ENCODE measurements around the gene INTS14. TPM values are rescaled to one million over a fixed set of nuclear protein-coding genes. Genes with fewer than 3 reads are reported as not detected.
"Not testable (repeated sequence)": the region's sequence is repeated elsewhere in the genome, so short reads cannot be mapped to it uniquely, and the experiment has no call there.

INTS14 gene
- total RNA-seq, 6 experiments from 2014 or later: 15.3 to 19.8 (median 17.4) TPM

- WGBS (ENCODE audit: insufficient coverage, low coverage, low lambda C conversion rate, missing lambda C conversion rate): 73% methylated on average over 2 of the region's 2 CpGs
- no peak for ATAC-seq
These were observed 59.7 kb downstream of the INTS14 start for GRCh38 chr15:65551183-65551582.

GRCh38 chr15:65550681-65551098, 60.2 kb downstream of the INTS14 start:
- Histone ChIP-seq H3K36me3 (peaks cover 0 to 2% (median 0%) of the 10 kb centered on the region in 4 donors), H3K27me3 (no peaks in the 10 kb centered on the region), H3K9me3 (no peaks in the 10 kb centered on the region), H3K27ac (no peak overlapping the region), H3K4me3 (no peak overlapping the region), H3K4me1 (no peaks in the 10 kb centered on the region)
- DNase-seq (no peak), ATAC-seq (no peak)
- intact Hi-C loops (cut with DNase I): no loop called here
- no peak for TF ChIP-seq CTCF (IDR thresholded peaks at IDR 0.05)
- no peak for TF ChIP-seq POLR2A (IDR thresholded peaks at IDR 0.05)
- 79% methylated on average over 3 of the region's 3 CpGs for WGBS (ENCODE audit: insufficient coverage, low coverage, low lambda C conversion rate, missing lambda C conversion rate)

More at GRCh38 chr15:65551183-65551582, 59.7 kb downstream of the INTS14 start:
- H3K36me3 ChIP-seq: peaks cover 0 to 7% (median 0%) of the 10 kb centered on the region in 4 donors
- H3K27me3 ChIP-seq: no peaks in the 10 kb centered on the region
- H3K9me3 ChIP-seq: no peaks in the 10 kb centered on the region
- no peak overlapping the region for H3K4me3 ChIP-seq
- H3K4me1 ChIP-seq: no peaks in the 10 kb centered on the region
- TF ChIP-seq POLR2A (IDR thresholded peaks at IDR 0.05) (no peak), CTCF (IDR thresholded peaks at IDR 0.05) (no peak)
- intact Hi-C loops (cut with DNase I): no loop called here
- H3K27ac ChIP-seq: no peak overlapping the region
- no peak for DNase-seq

GRCh38 chr15:65549288-65549687, 61.6 kb downstream of the INTS14 start:
- H3K4me1 ChIP-seq; H3K4me3 ChIP-seq; H3K36me3 ChIP-seq; H3K27ac ChIP-seq; ATAC-seq; H3K27me3 ChIP-seq; DNase-seq; intact Hi-C loops (cut with DNase I); H3K9me3 ChIP-seq: not testable (repeated sequence)
- 93% methylated on average over 6 of the region's 9 CpGs for WGBS (ENCODE audit: insufficient coverage, low coverage, low lambda C conversion rate, missing lambda C conversion rate)

- no peaks in the 10 kb centered on the region for H3K27me3 ChIP-seq
- DNase-seq (no peak), ATAC-seq (no peak)
- no peaks in the 10 kb centered on the region for H3K9me3 ChIP-seq
- no peak overlapping the region for H3K4me3 ChIP-seq
- H3K36me3 ChIP-seq: no peaks in the 10 kb centered on the region
- TF ChIP-seq CTCF (IDR thresholded peaks at IDR 0.05): no peak
- no peak for TF ChIP-seq POLR2A (IDR thresholded peaks at IDR 0.05)
- intact Hi-C loops (cut with DNase I): no loop called here
- H3K27ac ChIP-seq: no peak overlapping the region
- no peaks in the 10 kb centered on the region for H3K4me1 ChIP-seq
These were observed 63.1 kb downstream of the INTS14 start for GRCh38 chr15:65547841-65548240.

GRCh38 chr15:65541231-65541820, 69.6 kb downstream of the INTS14 start:
- DNase-seq: no peak
- Histone ChIP-seq H3K36me3 (no peaks in the 10 kb centered on the region), H3K27me3 (no peaks in the 10 kb centered on the region), H3K27ac (no peak overlapping the region), H3K9me3 (no peaks in the 10 kb centered on the region), H3K4me3 (no peak overlapping the region), H3K4me1 (no peaks in the 10 kb centered on the region)
- WGBS (ENCODE audit: insufficient coverage, low coverage, low lambda C conversion rate, missing lambda C conversion rate): 90% methylated on average over 3 of the region's 3 CpGs
- intact Hi-C loops (cut with DNase I): no loop called here
- ATAC-seq: no peak
- no peak for TF ChIP-seq CTCF (IDR thresholded peaks at IDR 0.05)
- no peak for TF ChIP-seq POLR2A (IDR thresholded peaks at IDR 0.05)
